ENCODE measurements around the gene ITGAL. TPM values are rescaled to one million over a fixed set of nuclear protein-coding genes. Genes with fewer than 3 reads are reported as not detected.

The ITGAL gene
- total and polyA plus RNA-seq, 2 of the 8 experiments (the other 6 are each of a cell fraction or from before 2014, with no cell fraction given) = not detected

GRCh38 chr16:30499284-30499683 lies 26.7 kb downstream of the ITGAL start:
- Histone ChIP-seq H2BK120ac (replicated peaks; ENCODE audit: low read depth, low read length) (no peak overlapping the region), H2AFZ (ENCODE audit: low read length) (no peak overlapping the region), H2BK5ac (ENCODE audit: low read depth, low read length) (no peak overlapping the region), H3K27me3 (replicated peaks in 1 of 4; ENCODE audit: control insufficient read depth in 3 of 4, extremely low read depth in 1 of 4, insufficient read depth in 3 of 4, low read length in 3 of 4) (no peaks in the 10 kb centered on the region; a peak in 1 of 7 replicates), H3K79me2 (ENCODE audit: control insufficient read depth in 1 of 2, insufficient read depth in 2 of 2, low read length in 2 of 2) (no peaks in the 10 kb centered on the region), H2AK5ac (ENCODE audit: low read depth, low read length) (no peak overlapping the region), H4K8ac (ENCODE audit: extremely low read depth, insufficient read depth, low read length) (no peak overlapping the region), H3K27ac (ENCODE audit: low read depth, low read length) (no peak overlapping the region), H3K56ac (replicated peaks; ENCODE audit: insufficient read length, low read depth, low read length) (no peak overlapping the region), H3K36me3 (ENCODE audit: control insufficient read depth in 2 of 4, insufficient read depth in 4 of 4, low read length in 3 of 4) (no peaks in the 10 kb centered on the region), H3K79me1 (ENCODE audit: low read depth, low read length) (no peaks in the 10 kb centered on the region), H3K9me3 (ENCODE audit: insufficient read depth in 2 of 2, low read depth in 1 of 2, low read length in 1 of 2) (no peaks in the 10 kb centered on the region), H3K18ac (ENCODE audit: extremely low read depth, low read length) (no peak overlapping the region), H2BK20ac (ENCODE audit: low read length) (no peak overlapping the region), H3K23me2 (ENCODE audit: low read depth, low read length) (no peaks in the 10 kb centered on the region), H4K91ac (replicated peaks; ENCODE audit: insufficient read length, low read length) (no peak overlapping the region), H3K4me1 (replicated peaks in 1 of 4; ENCODE audit: control insufficient read depth in 3 of 4, insufficient read depth in 4 of 4, low read length in 3 of 4) (no peaks in the 10 kb centered on the region), H3K4ac (replicated peaks; ENCODE audit: insufficient read length, low read depth, low read length) (no peak overlapping the region), H3K9ac (replicated peaks in 1 of 4; ENCODE audit: extremely low read depth in 1 of 4, low read depth in 3 of 4, low read length in 3 of 4) (no peak overlapping the region), H3K14ac (ENCODE audit: insufficient read length) (no peak overlapping the region), H3K4me2 (ENCODE audit: insufficient read depth in 1 of 2, low read depth in 2 of 2, low read length in 2 of 2) (no peak overlapping the region), H3K4me3 (ENCODE audit: extremely low read depth in 1 of 4, insufficient read depth in 2 of 4, low read depth in 3 of 4, low read length in 4 of 4) (no peak overlapping the region), H2BK15ac (ENCODE audit: low read length) (no peak overlapping the region), H2BK12ac (ENCODE audit: low read depth, low read length) (no peak overlapping the region), H3K23ac (ENCODE audit: insufficient read length) (no peak overlapping the region), H4K20me1 (replicated peaks in 1 of 2; ENCODE audit: control insufficient read depth in 1 of 2, insufficient read depth in 2 of 2, low read length in 2 of 2) (no peaks in the 10 kb centered on the region), H4K5ac (ENCODE audit: insufficient read length, low read depth, low read length) (no peak overlapping the region)
- POLR2A ChIA-PET (ENCODE audit: partially characterized antibody) = interaction anchor here (1.1 kb wide), 1 partner anchor 10 kb away, joined by 3 read pairs; no protein-coding TSS in a partner anchor
- WGBS, 2 experiments (ENCODE audit: extremely low coverage in 1 of 2, insufficient coverage in 1 of 2, insufficient read length in 1 of 2, insufficient replicate concordance in 2 of 2, low coverage in 1 of 2, low lambda C conversion rate in 2 of 2, missing lambda C conversion rate in 1 of 2) = 89% methylated on average over 8 of the region's 8 CpGs; no CpG with 5 or more reads in 1 of the 2 experiments
- DNase-seq (ENCODE audit: low read depth in 1 of 2, low spot score in 2 of 2) (no peak), FAIRE-seq (no peak)
- CTCF ChIA-PET (ENCODE audit: partially characterized antibody) = interaction anchor here (1.1 to 3.6 kb wide), 4 partner anchors 11 to 116 kb away, joined by 4 to 10 read pairs (median 4); partner anchors contain the start of gene DCTPP1
- TF ChIP-seq KDM5A (IDR thresholded peaks at IDR 0.05; ENCODE audit: low read length) (no peak), HDAC2 (IDR thresholded peaks at IDR 0.05; ENCODE audit: borderline replicate concordance in 1 of 2, low read depth in 2 of 2, low read length in 2 of 2) (no peak), ATF3 (IDR thresholded peaks at IDR 0.05; ENCODE audit: insufficient read depth, low read depth, low read length) (no peak)
